ENCODE results near the gene ICAM2.

ICAM2 gene

GRCh38 chr17:64039106-64039400 lies 18.6 kb upstream of the ICAM2 start:
- H3K9ac ChIP-seq (ENCODE audit: low read depth, low read length, poor library complexity, severe bottlenecking), result no peak overlapping the region
- no peaks in the 10 kb centered on the region for H3K27me3 ChIP-seq (ENCODE audit: insufficient read depth, low read length, poor library complexity, severe bottlenecking)
- H4K20me1 ChIP-seq (ENCODE audit: insufficient read depth, low read length, poor library complexity, severe bottlenecking), result no peaks in the 10 kb centered on the region
- no peaks in the 10 kb centered on the region for H3F3A ChIP-seq (ENCODE audit: low read depth)
- no peaks in the 10 kb centered on the region for H3K9me2 ChIP-seq (replicated peaks; ENCODE audit: low read depth, low read length)
- no peak overlapping the region for H2AFZ ChIP-seq (ENCODE audit: low read length)
- no peaks in the 10 kb centered on the region for H3K4me1 ChIP-seq (ENCODE audit: insufficient read depth, low read length, poor library complexity, severe bottlenecking)
- TF ChIP-seq EZH2phosphoT487 (IDR thresholded peaks at IDR 0.05; ENCODE audit: borderline replicate concordance) (no peak), CTCF (conservative IDR thresholded peaks at IDR 0.05; ENCODE audit: low read length) (no peak)
- no peaks in the 10 kb centered on the region for H3K79me2 ChIP-seq (ENCODE audit: insufficient read depth, low read length)
- no peak overlapping the region for H3K4me3 ChIP-seq (ENCODE audit: low read length, poor library complexity, severe bottlenecking)
- H3K4me2 ChIP-seq (ENCODE audit: low read depth, low read length, poor library complexity, severe bottlenecking), result no peak overlapping the region
- H3K9me3 ChIP-seq (ENCODE audit: insufficient read depth, low read depth, low read length), result no peaks in the 10 kb centered on the region
- no peaks in the 10 kb centered on the region for H3K36me3 ChIP-seq (ENCODE audit: insufficient read depth, low read length)

- H2AFZ ChIP-seq (ENCODE audit: low read length), result no peak overlapping the region
- H3K27me3 ChIP-seq (ENCODE audit: insufficient read depth, low read length, poor library complexity, severe bottlenecking), result no peaks in the 10 kb centered on the region
- H4K20me1 ChIP-seq (ENCODE audit: insufficient read depth, low read length, poor library complexity, severe bottlenecking), result no peaks in the 10 kb centered on the region
- no peaks in the 10 kb centered on the region for H3K36me3 ChIP-seq (ENCODE audit: insufficient read depth, low read length)
- no peak overlapping the region for H3K9ac ChIP-seq (ENCODE audit: low read depth, low read length, poor library complexity, severe bottlenecking)
- no peaks in the 10 kb centered on the region for H3K79me2 ChIP-seq (ENCODE audit: insufficient read depth, low read length)
- no peaks in the 10 kb centered on the region for H3K4me1 ChIP-seq (ENCODE audit: insufficient read depth, low read length, poor library complexity, severe bottlenecking)
- H3F3A ChIP-seq (ENCODE audit: low read depth), result no peaks in the 10 kb centered on the region
- H3K9me3 ChIP-seq (ENCODE audit: insufficient read depth, low read depth, low read length), result no peaks in the 10 kb centered on the region
- no peak overlapping the region for H3K4me3 ChIP-seq (ENCODE audit: low read length, poor library complexity, severe bottlenecking)
- TF ChIP-seq CTCF (conservative IDR thresholded peaks at IDR 0.05; ENCODE audit: low read length) (no peak), EZH2phosphoT487 (IDR thresholded peaks at IDR 0.05; ENCODE audit: borderline replicate concordance) (no peak)
- no peaks in the 10 kb centered on the region for H3K9me2 ChIP-seq (replicated peaks; ENCODE audit: low read depth, low read length)
- H3K4me2 ChIP-seq (ENCODE audit: low read depth, low read length, poor library complexity, severe bottlenecking), result no peak overlapping the region
Observed at GRCh38 chr17:64038331-64039105, 18.1 kb upstream of the ICAM2 start.

GRCh38 chr17:64037802-64038201 lies 17.4 kb upstream of the ICAM2 start:
- no peaks in the 10 kb centered on the region for H3K79me2 ChIP-seq (ENCODE audit: insufficient read depth, low read length)
- no peaks in the 10 kb centered on the region for H3K9me2 ChIP-seq (replicated peaks; ENCODE audit: low read depth, low read length)
- no peak for TF ChIP-seq CTCF (conservative IDR thresholded peaks at IDR 0.05; ENCODE audit: low read length)
- no peak for TF ChIP-seq EZH2phosphoT487 (IDR thresholded peaks at IDR 0.05; ENCODE audit: borderline replicate concordance)
- no peak overlapping the region for H2AFZ ChIP-seq (ENCODE audit: low read length)
- no peaks in the 10 kb centered on the region for H3K27me3 ChIP-seq (ENCODE audit: insufficient read depth, low read length, poor library complexity, severe bottlenecking)
- no peaks in the 10 kb centered on the region for H3F3A ChIP-seq (ENCODE audit: low read depth)
- no peaks in the 10 kb centered on the region for H4K20me1 ChIP-seq (ENCODE audit: insufficient read depth, low read length, poor library complexity, severe bottlenecking)
- H3K4me1 ChIP-seq (ENCODE audit: insufficient read depth, low read length, poor library complexity, severe bottlenecking), result no peaks in the 10 kb centered on the region
- no peak overlapping the region for H3K4me3 ChIP-seq (ENCODE audit: low read length, poor library complexity, severe bottlenecking)
- H3K4me2 ChIP-seq (ENCODE audit: low read depth, low read length, poor library complexity, severe bottlenecking), result no peak overlapping the region
- H3K9ac ChIP-seq (ENCODE audit: low read depth, low read length, poor library complexity, severe bottlenecking), result no peak overlapping the region
- no peaks in the 10 kb centered on the region for H3K36me3 ChIP-seq (ENCODE audit: insufficient read depth, low read length)
- no peaks in the 10 kb centered on the region for H3K9me3 ChIP-seq (ENCODE audit: insufficient read depth, low read depth, low read length)

Data from Loucy (cell line).